Measurements from ENCODE around the gene LRP3.

- TF ChIP-seq EP300 (IDR thresholded peaks at IDR 0.05): no peak
- TF ChIP-seq CTCF (IDR thresholded peaks at IDR 0.05): no peak
Observed at GRCh38 chr19:33248954-33249613, 55.0 kb downstream of the LRP3 start.

All from sigmoid colon (tissue), 4 donors.